Measurements from ENCODE around the gene OBSCN. TPM values are rescaled to one million over a fixed set of nuclear protein-coding genes. Genes with fewer than 3 reads are reported as not detected.

OBSCN gene
- total RNA-seq, 2 donors from 2014 or later = 34.3 to 45.2 TPM

GRCh38 chr1:228277491-228278431 is 69.9 kb downstream of the OBSCN start:
- TF ChIP-seq POLR2AphosphoS5 (IDR thresholded peaks at IDR 0.05) (no peak), POLR2A (IDR thresholded peaks at IDR 0.05) (no peak), CTCF (IDR thresholded peaks at IDR 0.05) (no peak)
- H3K4me3 ChIP-seq = no peak overlapping the region
- H3K27me3 ChIP-seq (replicated peaks; ENCODE audit: insufficient read depth) = no peaks in the 10 kb centered on the region
- 90% methylated on average over 36 of the region's 36 CpGs for WGBS
- intact Hi-C loops (cut with DNase I) = loop anchor here (5.0 to 10.0 kb wide), 2 partner anchors 100 to 133 kb away; partner anchors contain the start of genes GJC2 and GUK1
- H3K9me3 ChIP-seq = no peaks in the 10 kb centered on the region
- no peak for DNase-seq (ENCODE audit: low spot score)
- H3K36me3 ChIP-seq = no peaks in the 10 kb centered on the region
- no peak overlapping the region for H3K27ac ChIP-seq
- H3K4me1 ChIP-seq (replicated peaks) = no peaks in the 10 kb centered on the region

- no peaks in the 10 kb centered on the region for H3K36me3 ChIP-seq
- no peaks in the 10 kb centered on the region for H3K4me1 ChIP-seq (replicated peaks)
- no peak overlapping the region for H3K27ac ChIP-seq
- intact Hi-C loops (cut with DNase I) = loop anchor here (5.0 to 10.0 kb wide), 2 partner anchors 99 to 134 kb away; partner anchors contain the start of genes GJC2 and GUK1
- WGBS = 97% methylated on average over 4 of the region's 21 CpGs
- no peaks in the 10 kb centered on the region for H3K9me3 ChIP-seq
- H3K27me3 ChIP-seq (replicated peaks; ENCODE audit: insufficient read depth) = no peaks in the 10 kb centered on the region
- TF ChIP-seq CTCF (IDR thresholded peaks at IDR 0.05) (no peak), POLR2A (IDR thresholded peaks at IDR 0.05) (no peak), POLR2AphosphoS5 (IDR thresholded peaks at IDR 0.05) (no peak)
- no peak overlapping the region for H3K4me3 ChIP-seq
- no peak for DNase-seq (ENCODE audit: low spot score)
These were observed 70.6 kb downstream of the OBSCN start for GRCh38 chr1:228278432-228278941.

- Histone ChIP-seq H3K9me3 (no peaks in the 10 kb centered on the region), H3K4me3 (no peak overlapping the region), H3K4me1 (replicated peaks) (no peaks in the 10 kb centered on the region), H3K27ac (no peak overlapping the region), H3K27me3 (replicated peaks; ENCODE audit: insufficient read depth) (no peaks in the 10 kb centered on the region), H3K36me3 (no peaks in the 10 kb centered on the region)
- WGBS = 93% methylated on average over 27 of the region's 27 CpGs
- no peak for TF ChIP-seq CTCF (IDR thresholded peaks at IDR 0.05)
- intact Hi-C loops (cut with DNase I) = loop anchor here (5.0 to 10.0 kb wide), 2 partner anchors 98 to 134 kb away; partner anchors contain the start of genes GJC2 and GUK1
- DNase-seq (ENCODE audit: low spot score) = no peak
These were observed 71.3 kb downstream of the OBSCN start for GRCh38 chr1:228279011-228279721.

GRCh38 chr1:228279722-228280105 is 71.9 kb downstream of the OBSCN start:
- Histone ChIP-seq H3K36me3 (no peaks in the 10 kb centered on the region), H3K4me3 (no peak overlapping the region), H3K4me1 (replicated peaks) (no peaks in the 10 kb centered on the region), H3K27ac (no peak overlapping the region), H3K9me3 (no peaks in the 10 kb centered on the region), H3K27me3 (replicated peaks; ENCODE audit: insufficient read depth) (no peaks in the 10 kb centered on the region)
- no peak for TF ChIP-seq POLR2AphosphoS5 (IDR thresholded peaks at IDR 0.05)
- TF ChIP-seq CTCF (IDR thresholded peaks at IDR 0.05) = no peak
- no peak for TF ChIP-seq POLR2A (IDR thresholded peaks at IDR 0.05)
- intact Hi-C loops (cut with DNase I) = loop anchor here (5.0 to 10.0 kb wide), 2 partner anchors 98 to 135 kb away; partner anchors contain the start of genes GJC2 and GUK1
- 85% methylated on average over 10 of the region's 12 CpGs for WGBS
- DNase-seq (ENCODE audit: low spot score) = no peak

All from prostate gland (tissue), 2 donors.